H1 (cell line): ENCODE measurements around the gene MDFIC2. TPM values are rescaled to one million over a fixed set of nuclear protein-coding genes. Genes with fewer than 3 reads are reported as not detected.

Experiments
- CTCF ChIA-PET: fragments of 300-600 bp; sonication (Branson Sonifier 250); formaldehyde crosslinking; loops from one replicate; lab custom pipeline; 2021; ENCODE audit not compliant: partially characterized antibody; lab: Charles Lee
- POLR2A ChIA-PET: fragments of 300-600 bp; sonication (Branson Sonifier 250); formaldehyde crosslinking; loops from one replicate; lab custom pipeline; 2021; ENCODE audit warnings: inconsistent platforms; ENCODE audit not compliant: partially characterized antibody; lab: Charles Lee
- DNase-seq, 2 experiments: peaks; one replicate each; pipeline versions ENCODE4 v3.0.0 to v3.0.0-alpha.2; 2010 to 2022; ENCODE audit warnings: low spot score in 2 of 2, low read depth in 1 of 2, mixed read lengths in 1 of 2
- FAIRE-seq: peaks from 2 replicates; lab custom pipeline; 2011; peaks lifted over from hg19 to GRCh38; lab: Jason Lieb, UNC
- H2AFZ ChIP-seq: 2 replicates; pipeline ENCODE4 v1.8.1; 2012; ENCODE audit warnings: low read length, inconsistent platforms
- H2AK5ac ChIP-seq: 2 replicates; pipeline ENCODE4 v1.6.1; 2013; ENCODE audit warnings: low read depth, low read length
- H2BK120ac ChIP-seq: replicated peaks from 2 replicates; pipeline ENCODE3; 2013; ENCODE audit warnings: low read depth, low read length, inconsistent platforms
- H2BK12ac ChIP-seq: 2 replicates; pipeline ENCODE4 v1.6.1; 2013; ENCODE audit warnings: low read depth, low read length
- H2BK15ac ChIP-seq: 2 replicates; pipeline ENCODE4 v1.6.1; 2013; ENCODE audit warnings: low read length
- H2BK20ac ChIP-seq: 2 replicates; pipeline ENCODE4 v1.6.1; 2013; ENCODE audit warnings: low read length
- H2BK5ac ChIP-seq: 2 replicates; pipeline ENCODE4 v1.6.1; 2013; ENCODE audit warnings: low read depth, low read length
- H3K14ac ChIP-seq: 2 replicates; pipeline ENCODE4 v1.6.1; 2013; ENCODE audit warnings: inconsistent platforms; ENCODE audit not compliant: insufficient read length
- H3K18ac ChIP-seq: 2 replicates; pipeline ENCODE4 v1.6.1; 2013; ENCODE audit warnings: low read length; ENCODE audit errors: extremely low read depth
- H3K23ac ChIP-seq: 2 replicates; pipeline ENCODE4 v1.6.1; 2013; ENCODE audit warnings: inconsistent platforms; ENCODE audit not compliant: insufficient read length
- H3K23me2 ChIP-seq: 2 replicates; pipeline ENCODE4 v1.6.1; 2013; ENCODE audit warnings: low read depth, low read length
- H3K27ac ChIP-seq: 2 replicates; pipeline ENCODE4 v1.6.1; 2011; ENCODE audit warnings: low read depth, low read length, inconsistent platforms
- H3K27me3 ChIP-seq, 4 experiments: replicated peaks in 1 of 4; 1 replicate in 1 of 4; 2 replicates in 3 of 4; pipeline versions ENCODE4 v1.6.1 to v1.8.1; 2011 to 2013; ENCODE audit warnings: low read length in 3 of 4, mild to moderate bottlenecking in 3 of 4, inconsistent platforms in 2 of 4, mixed read lengths in 2 of 4, moderate library complexity in 1 of 4; ENCODE audit not compliant: control insufficient read depth in 3 of 4, insufficient read depth in 3 of 4; ENCODE audit errors: extremely low read depth in 1 of 4
- H3K36me3 ChIP-seq, 4 experiments: 2 replicates each; pipeline versions ENCODE4 v1.6.1 to v1.8.1; 2011 to 2013; ENCODE audit warnings: mild to moderate bottlenecking in 4 of 4, low read length in 3 of 4, moderate library complexity in 2 of 4, control low read depth in 1 of 4, inconsistent platforms in 1 of 4; ENCODE audit not compliant: insufficient read depth in 4 of 4, control insufficient read depth in 2 of 4
- H3K4ac ChIP-seq: replicated peaks from 2 replicates; pipeline ENCODE3; 2013; ENCODE audit warnings: low read length, low read depth, mixed read lengths, inconsistent platforms; ENCODE audit not compliant: insufficient read length
- H3K4me1 ChIP-seq, 4 experiments: replicated peaks in 1 of 4; 1 replicate in 1 of 4; 2 replicates in 3 of 4; pipeline versions ENCODE4 v1.6.1 to v1.8.1; 2011 to 2013; ENCODE audit warnings: low read length in 3 of 4, inconsistent platforms in 2 of 4, mixed read lengths in 1 of 4; ENCODE audit not compliant: insufficient read depth in 4 of 4, control insufficient read depth in 3 of 4
- H3K4me2 ChIP-seq, 2 experiments: 2 replicates each; pipeline versions ENCODE4 v1.6.1 to v1.8.1; 2011 to 2013; ENCODE audit warnings: low read depth in 2 of 2, low read length in 2 of 2, control low read depth in 1 of 2, inconsistent platforms in 1 of 2, mild to moderate bottlenecking in 1 of 2; ENCODE audit not compliant: insufficient read depth in 1 of 2
- H3K4me3 ChIP-seq, 4 experiments: fragments of 200-600, 300-600 bp in 1 of 4; sonication (generic), shearing (Covaris generic), sonication (Bioruptor Twin) in 1 of 4; 2 replicates each; pipeline versions ENCODE4 v1.5.1 to v1.8.1; 2011 to 2016; ENCODE audit warnings: low read length in 4 of 4, low read depth in 3 of 4, control low read depth in 2 of 4, inconsistent platforms in 2 of 4, mild to moderate bottlenecking in 2 of 4, mixed read lengths in 1 of 4, moderate library complexity in 1 of 4; ENCODE audit not compliant: insufficient read depth in 2 of 4; ENCODE audit errors: extremely low read depth in 1 of 4
- H3K56ac ChIP-seq: replicated peaks from 2 replicates; pipeline ENCODE3; 2013; ENCODE audit warnings: low read depth, mild to moderate bottlenecking, mixed read lengths, low read length, inconsistent platforms; ENCODE audit not compliant: insufficient read length
- H3K79me1 ChIP-seq: 2 replicates; pipeline ENCODE4 v1.6.1; 2013; ENCODE audit warnings: low read depth, low read length, control low read depth
- H3K79me2 ChIP-seq, 2 experiments: 2 replicates each; pipeline versions ENCODE4 v1.6.1 to v1.8.1; 2012 to 2013; ENCODE audit warnings: low read length in 2 of 2, mild to moderate bottlenecking in 2 of 2, inconsistent platforms in 1 of 2; ENCODE audit not compliant: insufficient read depth in 2 of 2, control insufficient read depth in 1 of 2
- H3K9ac ChIP-seq, 4 experiments: replicated peaks in 1 of 4; 1 replicate in 1 of 4; 2 replicates in 3 of 4; pipeline versions ENCODE4 v1.6.1 to v1.8.1; 2011 to 2013; ENCODE audit warnings: low read depth in 3 of 4, low read length in 3 of 4, control low read depth in 2 of 4, mild to moderate bottlenecking in 2 of 4, moderate library complexity in 2 of 4, inconsistent platforms in 1 of 4; ENCODE audit errors: extremely low read depth in 1 of 4
- H3K9me3 ChIP-seq, 2 experiments: 2 replicates each; pipeline versions ENCODE4 v1.6.1 to v1.8.1; 2012 to 2013; ENCODE audit warnings: mild to moderate bottlenecking in 2 of 2, moderate library complexity in 2 of 2, control low read depth in 1 of 2, inconsistent platforms in 1 of 2, low read depth in 1 of 2, low read length in 1 of 2, mixed read lengths in 1 of 2; ENCODE audit not compliant: insufficient read depth in 2 of 2
- H4K20me1 ChIP-seq, 2 experiments: replicated peaks in 1 of 2; 2 replicates each; pipeline versions ENCODE3 to v1.8.1; 2011 to 2013; ENCODE audit warnings: inconsistent platforms in 2 of 2, low read length in 2 of 2, mild to moderate bottlenecking in 1 of 2; ENCODE audit not compliant: insufficient read depth in 2 of 2, control insufficient read depth in 1 of 2
- H4K5ac ChIP-seq: 2 replicates; pipeline ENCODE4 v1.6.1; 2013; ENCODE audit warnings: low read length, low read depth, mixed read lengths, inconsistent platforms; ENCODE audit not compliant: insufficient read length
- H4K8ac ChIP-seq: 2 replicates; pipeline ENCODE4 v1.8.0; 2013; ENCODE audit warnings: mild to moderate bottlenecking, moderate library complexity, low read length, inconsistent platforms; ENCODE audit not compliant: insufficient read depth; ENCODE audit errors: extremely low read depth
- H4K91ac ChIP-seq: replicated peaks from 2 replicates; pipeline ENCODE3; 2013; ENCODE audit warnings: low read length, mixed read lengths, inconsistent platforms; ENCODE audit not compliant: insufficient read length
- JUND ChIP-seq: IDR thresholded peaks from 2 replicates; pipeline ENCODE4 v1.6.1; 2011; ENCODE audit warnings: mild to moderate bottlenecking, improper control_type of control experiment, low read length
- NANOG ChIP-seq: IDR thresholded peaks from 2 replicates; pipeline ENCODE4 v1.6.1; 2011; ENCODE audit warnings: low read length, low read depth, mild to moderate bottlenecking, inconsistent platforms; ENCODE audit not compliant: insufficient read depth, poor library complexity, severe bottlenecking
- SAP30 ChIP-seq: fragments of 300-600 bp; sonication (generic); IDR thresholded peaks from 2 replicates; pipeline ENCODE4 v1.7.1; 2012; ENCODE audit warnings: low read length, moderate library complexity, mild to moderate bottlenecking, inconsistent platforms; ENCODE audit not compliant: insufficient read depth, insufficient replicate concordance
- SIX5 ChIP-seq: IDR thresholded peaks from 2 replicates; pipeline ENCODE4 v1.6.1; 2011; ENCODE audit warnings: mild to moderate bottlenecking, low read depth, low read length
- SP4 ChIP-seq: IDR thresholded peaks from 2 replicates; pipeline ENCODE4 v1.6.1; 2012; ENCODE audit warnings: low read length, inconsistent platforms
- SUZ12 ChIP-seq: fragments of 200-600 bp; sonication (generic); IDR thresholded peaks from 2 replicates; pipeline ENCODE4 v1.6.1; 2012; ENCODE audit warnings: mild to moderate bottlenecking, inconsistent platforms, low read length, moderate library complexity, mixed read lengths
- WGBS, 2 experiments: shearing (Covaris generic) in 1 of 2; methylation state at CpG; one replicate each; pipeline versions ENCODE4 v1.1.6 to v1.1.7; 2013 to 2015; ENCODE audit warnings: low lambda C conversion rate in 2 of 2, mixed read lengths in 2 of 2, inconsistent platforms in 1 of 2, low coverage in 1 of 2, missing lambda C conversion rate in 1 of 2; ENCODE audit not compliant: insufficient replicate concordance in 2 of 2, insufficient coverage in 1 of 2, insufficient read length in 1 of 2; ENCODE audit errors: extremely low coverage in 1 of 2, missing lambda C conversion rate in 1 of 2; 5-methylcytosine and 5-hydroxymethylcytosine counted together
- polyA plus RNA-seq, 7 experiments: library from polyadenylated mRNA; depleted of rRNA in 3 of 7; stranded (reverse) in 5 of 7; unstranded in 2 of 7; fragments of >200 nt in 5 of 7; fragments of 200-250 nt in 2 of 7; gene quantifications; 1 replicate in 5 of 7; 2 replicates in 1 of 7; 4 replicates in 1 of 7; pipeline versions ENCODE4 v1.2.1 to v1.2.3, GENCODE V29; 2011 to 2013; ENCODE audit warnings: missing spikeins in 2 of 7, mixed read lengths in 2 of 7
- total RNA-seq: library from RNA; stranded (reverse); fragmentation: NEBNext Ultra II Directional; extraction: Animal tissue kit (Norgen Biotek cat#: 25700); gene quantifications from 2 replicates; pipeline ENCODE4 v1.2.1, GENCODE V29; 2021
- TF ChIP-seq, protein P1 (sequence below): IDR thresholded peaks from 2 replicates; pipeline ENCODE4 v1.6.1; 2011; ENCODE audit warnings: low read length, improper control_type of control experiment
- TF ChIP-seq, protein P2 (sequence below): IDR thresholded peaks from 2 replicates; pipeline ENCODE4 v1.6.1; 2012; ENCODE audit warnings: inconsistent platforms
- TF ChIP-seq, protein P3 (sequence below): IDR thresholded peaks from 2 replicates; pipeline ENCODE4 v1.6.1; 2012; ENCODE audit warnings: low read length, inconsistent platforms

The MDFIC2 gene
- total and polyA plus RNA-seq, 2 of the 8 experiments (the other 6 are each of a cell fraction or from before 2014, with no cell fraction given) = not detected

DNA sequence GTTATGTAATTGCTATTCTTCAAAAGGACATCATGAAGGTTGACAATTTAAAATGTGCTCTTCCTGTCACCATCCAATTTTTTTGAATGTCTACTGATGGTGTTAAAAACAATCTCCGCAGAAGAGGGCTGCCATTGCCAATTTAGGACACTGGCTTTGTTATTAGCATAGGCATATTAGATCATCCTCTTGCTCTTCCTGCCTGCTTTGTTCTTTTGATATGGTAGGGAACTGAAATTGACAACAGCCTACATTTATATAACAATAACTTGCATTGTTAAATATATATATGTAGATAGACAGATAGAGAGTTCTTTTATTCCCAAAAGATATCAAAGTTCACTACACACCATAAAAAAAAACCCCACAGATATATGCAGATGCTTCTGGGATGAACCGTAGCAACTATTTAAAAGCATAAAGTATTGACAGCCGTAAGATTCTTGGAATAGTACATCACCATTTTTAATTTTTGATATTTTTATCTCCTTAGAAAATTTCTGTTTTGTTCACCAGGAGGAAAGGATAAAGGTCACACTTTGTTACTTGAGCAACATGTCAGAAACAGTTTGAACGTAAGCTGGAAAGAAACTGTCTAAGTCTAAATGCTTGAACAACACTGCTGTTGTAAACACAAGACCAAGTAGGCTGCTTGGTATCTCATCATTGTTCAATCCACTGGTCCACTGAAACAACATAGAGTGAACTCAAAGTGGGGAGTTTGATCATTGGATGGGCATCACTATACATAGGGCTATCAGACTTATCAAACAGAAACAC lies 66.5 kb downstream of the MDFIC2 start:
- H3K36me3 ChIP-seq = no peaks in the 10 kb centered on the region
- H3K23me2 ChIP-seq = no peaks in the 10 kb centered on the region
- 76% methylated on average over 4 of the region's 4 CpGs; no CpG with 5 or more reads in 1 of the 2 experiments for WGBS, 2 experiments
- CTCF ChIA-PET = no interaction called here
- no peak overlapping the region for H3K18ac ChIP-seq
- H3K79me1 ChIP-seq = no peaks in the 10 kb centered on the region
- no peak overlapping the region for H3K23ac ChIP-seq
- no peaks in the 10 kb centered on the region for H3K4me1 ChIP-seq
- no peak overlapping the region for H3K56ac ChIP-seq
- no peak overlapping the region for H3K14ac ChIP-seq
- no peaks in the 10 kb centered on the region for H3K9me3 ChIP-seq
- H2BK15ac ChIP-seq = no peak overlapping the region
- H4K5ac ChIP-seq = no peak overlapping the region
- no peak overlapping the region for H2BK5ac ChIP-seq
- no peak overlapping the region for H3K4ac ChIP-seq
- no peak overlapping the region for H2AFZ ChIP-seq
- H4K20me1 ChIP-seq = no peaks in the 10 kb centered on the region
- no peak overlapping the region for H2BK120ac ChIP-seq
- no peaks in the 10 kb centered on the region for H3K27me3 ChIP-seq
- FAIRE-seq (no peak), DNase-seq (no peak)
- H2BK12ac ChIP-seq = no peak overlapping the region
- H4K91ac ChIP-seq = no peak overlapping the region
- no peak overlapping the region for H3K27ac ChIP-seq
- no peak overlapping the region for H4K8ac ChIP-seq
- H3K9ac ChIP-seq = no peak overlapping the region
- no peaks in the 10 kb centered on the region for H3K79me2 ChIP-seq
- H2AK5ac ChIP-seq = no peak overlapping the region
- H3K4me3 ChIP-seq = no peak overlapping the region
- POLR2A ChIA-PET = no interaction called here
- no peak overlapping the region for H2BK20ac ChIP-seq
- H3K4me2 ChIP-seq = no peak overlapping the region
- TF ChIP-seq SAP30 (no peak), SIX5 (no peak), SP4 (no peak), NANOG (no peak), JUND (no peak), SUZ12 (no peak)
- TF ChIP-seq, protein P1, sequence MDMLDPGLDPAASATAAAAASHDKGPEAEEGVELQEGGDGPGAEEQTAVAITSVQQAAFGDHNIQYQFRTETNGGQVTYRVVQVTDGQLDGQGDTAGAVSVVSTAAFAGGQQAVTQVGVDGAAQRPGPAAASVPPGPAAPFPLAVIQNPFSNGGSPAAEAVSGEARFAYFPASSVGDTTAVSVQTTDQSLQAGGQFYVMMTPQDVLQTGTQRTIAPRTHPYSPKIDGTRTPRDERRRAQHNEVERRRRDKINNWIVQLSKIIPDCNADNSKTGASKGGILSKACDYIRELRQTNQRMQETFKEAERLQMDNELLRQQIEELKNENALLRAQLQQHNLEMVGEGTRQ = no peak
- TF ChIP-seq, protein P2, sequence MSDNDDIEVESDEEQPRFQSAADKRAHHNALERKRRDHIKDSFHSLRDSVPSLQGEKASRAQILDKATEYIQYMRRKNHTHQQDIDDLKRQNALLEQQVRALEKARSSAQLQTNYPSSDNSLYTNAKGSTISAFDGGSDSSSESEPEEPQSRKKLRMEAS = no peak
- TF ChIP-seq, protein P3, sequence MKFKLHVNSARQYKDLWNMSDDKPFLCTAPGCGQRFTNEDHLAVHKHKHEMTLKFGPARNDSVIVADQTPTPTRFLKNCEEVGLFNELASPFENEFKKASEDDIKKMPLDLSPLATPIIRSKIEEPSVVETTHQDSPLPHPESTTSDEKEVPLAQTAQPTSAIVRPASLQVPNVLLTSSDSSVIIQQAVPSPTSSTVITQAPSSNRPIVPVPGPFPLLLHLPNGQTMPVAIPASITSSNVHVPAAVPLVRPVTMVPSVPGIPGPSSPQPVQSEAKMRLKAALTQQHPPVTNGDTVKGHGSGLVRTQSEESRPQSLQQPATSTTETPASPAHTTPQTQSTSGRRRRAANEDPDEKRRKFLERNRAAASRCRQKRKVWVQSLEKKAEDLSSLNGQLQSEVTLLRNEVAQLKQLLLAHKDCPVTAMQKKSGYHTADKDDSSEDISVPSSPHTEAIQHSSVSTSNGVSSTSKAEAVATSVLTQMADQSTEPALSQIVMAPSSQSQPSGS = no peak
